ENCODE results near the gene DPYD.
"Not testable (repeated sequence)": the region's sequence is repeated elsewhere in the genome, so short reads cannot be mapped to it uniquely, and the experiment has no call there.

GRCh38 chr1:97349794-97350193 is 571.0 kb downstream of the DPYD start:
- not testable (repeated sequence) for TF ChIP-seq CTCF (IDR thresholded peaks at IDR 0.05); ZFX (IDR thresholded peaks at IDR 0.05; ENCODE audit: borderline replicate concordance)
